Sigmoid colon (tissue), 7 donors: ENCODE results near the gene CAT. TPM values are rescaled to one million over a fixed set of nuclear protein-coding genes. Genes with fewer than 3 reads are reported as not detected.

Experiments used
- DNase-seq: peaks from one replicate; pipeline ENCODE4 v3.0.0-alpha.2; 2019
- H3K27ac ChIP-seq, 4 donors: fragments of 200-600 bp; sonication (generic); one replicate each; pipeline ENCODE4 v1.5.1; 2016 to 2019; ENCODE audit warnings: mild to moderate bottlenecking in 1 of 4
- H3K27me3 ChIP-seq, 3 donors: fragments of 200-600 bp; sonication (generic); one replicate each; pipeline ENCODE4 v1.5.1; 2019; ENCODE audit warnings: mild to moderate bottlenecking in 1 of 3
- H3K36me3 ChIP-seq, 4 donors: fragments of 200-600 bp; sonication (generic); one replicate each; pipeline ENCODE4 v1.5.1; 2016 to 2019
- H3K4me1 ChIP-seq, 4 donors: fragments of 200-600 bp; sonication (generic); one replicate each; pipeline ENCODE4 v1.5.1; 2017 to 2019
- H3K4me3 ChIP-seq, 4 donors: fragments of 200-600 bp; sonication (generic); one replicate each; pipeline ENCODE4 v1.5.1; 2017 to 2019; ENCODE audit warnings: mild to moderate bottlenecking in 2 of 4, moderate library complexity in 1 of 4
- H3K9me3 ChIP-seq, 4 donors: fragments of 200-600 bp in 3 of 4; sonication (generic) in 3 of 4; one replicate each; pipeline versions ENCODE4 v1.5.1 to v1.6.1; 2013 to 2019
- EP300 ChIP-seq, 4 donors: sonication (generic); formaldehyde crosslinking; IDR thresholded peaks; one replicate each; pipeline ENCODE4 v1.6.1; 2017; ENCODE audit warnings: antibody characterized with exemption in 4 of 4
- POLR2A ChIP-seq, 2 donors: fragments of 450-650 bp; IDR thresholded peaks; one replicate each; pipeline ENCODE4 v1.6.1; 2016; ENCODE audit warnings: antibody characterized with exemption in 2 of 2, mild to moderate bottlenecking in 2 of 2, moderate library complexity in 2 of 2
- POLR2AphosphoS5 ChIP-seq, 4 donors: sonication (generic); formaldehyde crosslinking; IDR thresholded peaks; one replicate each; pipeline ENCODE4 v1.6.1; 2017; ENCODE audit warnings: antibody characterized with exemption in 4 of 4
- intact Hi-C: fragments of 100-400 bp; cut with DNase I; formaldehyde crosslinking; loops from one replicate; pipeline ENCODE4 v1.15.1; 2023
- polyA plus RNA-seq, 3 donors: library from polyadenylated mRNA; stranded (reverse); fragments of 200-250 nt; gene quantifications; one replicate each; pipeline ENCODE4 v1.2.3, GENCODE V29; 2013
- small RNA-seq, 3 donors: library from RNA; depleted of rRNA; stranded (forward); fragments of <200 nt; gene quantifications; one replicate each; pipeline ENCODE3, GENCODE V24; 2016
- total RNA-seq, 4 donors: library from RNA; depleted of rRNA; stranded (reverse); fragments of >200 nt; gene quantifications; one replicate each; pipeline ENCODE4 v1.1.0, GENCODE V29; 2016
- TF ChIP-seq, protein P1 (sequence below), 4 experiments: fragments of 450-650 bp in 3 of 4; fragments of 200-600 bp in 1 of 4; IDR thresholded peaks; one replicate each; pipeline ENCODE4 v1.5.1; 2016 to 2019; ENCODE audit warnings: antibody characterized with exemption in 4 of 4, mild to moderate bottlenecking in 3 of 4, moderate library complexity in 2 of 4
- donor health status: healthy with polysubstance abuse.
- donor health status: Bipolar disorder and iron deficiency.
- donor health status: healthy.

CAT gene
- total and polyA plus RNA-seq, 7 donors, result 64.1 to 164 (median 87.5) TPM

DNA sequence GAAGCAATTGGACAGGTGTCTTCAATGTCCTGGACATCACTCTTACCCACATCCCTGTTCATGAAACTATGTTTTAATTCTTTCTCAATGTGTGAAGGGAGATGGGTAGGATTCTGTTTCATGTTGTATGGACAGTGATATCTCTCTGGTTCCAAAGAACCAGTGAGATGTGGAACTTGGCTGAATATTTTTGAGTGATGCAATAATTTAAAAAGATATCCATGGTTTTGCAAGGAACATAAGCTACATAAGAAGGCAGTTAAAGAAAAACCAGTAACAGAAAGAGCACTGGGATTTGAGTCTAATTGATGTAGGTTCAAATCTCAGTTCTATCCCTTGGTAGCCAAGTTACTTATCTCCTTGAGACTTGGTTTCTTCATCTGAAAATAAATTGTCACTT, 82.5 kb downstream of the CAT start:
- no peak overlapping the region for H3K27ac ChIP-seq
- TF ChIP-seq POLR2A (IDR thresholded peaks at IDR 0.05) (no peak), EP300 (IDR thresholded peaks at IDR 0.05) (no peak), POLR2AphosphoS5 (IDR thresholded peaks at IDR 0.05) (no peak)
- TF ChIP-seq, protein P1, sequence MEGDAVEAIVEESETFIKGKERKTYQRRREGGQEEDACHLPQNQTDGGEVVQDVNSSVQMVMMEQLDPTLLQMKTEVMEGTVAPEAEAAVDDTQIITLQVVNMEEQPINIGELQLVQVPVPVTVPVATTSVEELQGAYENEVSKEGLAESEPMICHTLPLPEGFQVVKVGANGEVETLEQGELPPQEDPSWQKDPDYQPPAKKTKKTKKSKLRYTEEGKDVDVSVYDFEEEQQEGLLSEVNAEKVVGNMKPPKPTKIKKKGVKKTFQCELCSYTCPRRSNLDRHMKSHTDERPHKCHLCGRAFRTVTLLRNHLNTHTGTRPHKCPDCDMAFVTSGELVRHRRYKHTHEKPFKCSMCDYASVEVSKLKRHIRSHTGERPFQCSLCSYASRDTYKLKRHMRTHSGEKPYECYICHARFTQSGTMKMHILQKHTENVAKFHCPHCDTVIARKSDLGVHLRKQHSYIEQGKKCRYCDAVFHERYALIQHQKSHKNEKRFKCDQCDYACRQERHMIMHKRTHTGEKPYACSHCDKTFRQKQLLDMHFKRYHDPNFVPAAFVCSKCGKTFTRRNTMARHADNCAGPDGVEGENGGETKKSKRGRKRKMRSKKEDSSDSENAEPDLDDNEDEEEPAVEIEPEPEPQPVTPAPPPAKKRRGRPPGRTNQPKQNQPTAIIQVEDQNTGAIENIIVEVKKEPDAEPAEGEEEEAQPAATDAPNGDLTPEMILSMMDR (IDR thresholded peaks at IDR 0.05), result no peak
- H3K4me3 ChIP-seq, result no peak overlapping the region
- no peaks in the 10 kb centered on the region for H3K9me3 ChIP-seq
- no peak for DNase-seq
- H3K36me3 ChIP-seq, result no peaks in the 10 kb centered on the region
- no peaks in the 10 kb centered on the region for H3K4me1 ChIP-seq
- intact Hi-C loops, result no loop called here
- H3K27me3 ChIP-seq, result no peaks in the 10 kb centered on the region

Small RNA genes lying within 50 kb of the gene (small RNA-seq; reads per million reads assigned to genes)
- gene AL035079.1, result 0 reads per million in 3 donors

Other genes with a start within 250 kb of the CAT start
- 1 to 10 TPM; 1.3 to 2.5 (median 2.1) TPM for gene ABTB2, start 80.9 kb upstream of the CAT start, total RNA-seq
- 10 to 100 TPM in 1 of 3 donors, 1 to 10 TPM in 2; 5.4 to 12.9 (median 8.2) TPM for gene ABTB2, start 80.9 kb upstream of the CAT start, polyA plus RNA-seq
- gene ELF5, start 74.9 kb downstream of the CAT start, total RNA-seq, result not detected
- not detected for gene ELF5, start 74.9 kb downstream of the CAT start, polyA plus RNA-seq
- gene EHF, start 182.2 kb downstream of the CAT start, total RNA-seq, result 1 to 10 TPM in 2 of 4 donors, not detected in 2; 1.4 to 3.9 TPM
- 100 to 1,000 TPM in 1 of 3 donors, 10 to 100 TPM in 2; 60.7 to 151 (median 94.7) TPM for gene EHF, start 182.2 kb downstream of the CAT start, polyA plus RNA-seq